Skeletal muscle satellite cell (primary cell): ENCODE data around the gene TOE1.

Experiments
- H3K27me3 ChIP-seq: 2 replicates; pipeline ENCODE4 v1.7.0; 2013; ENCODE audit warnings: low read length; ENCODE audit not compliant: control insufficient read depth, insufficient read depth
- H3K36me3 ChIP-seq: 2 replicates; pipeline ENCODE4 v1.7.0; 2013; ENCODE audit warnings: mild to moderate bottlenecking, control low read depth, low read length; ENCODE audit not compliant: insufficient read depth
- H3K4me1 ChIP-seq: 2 replicates; pipeline ENCODE4 v1.7.0; 2013; ENCODE audit warnings: low read length; ENCODE audit not compliant: control insufficient read depth, insufficient read depth
- H3K4me2 ChIP-seq: 2 replicates; pipeline ENCODE4 v1.7.0; 2013; ENCODE audit warnings: mild to moderate bottlenecking, low read length
- H3K4me3 ChIP-seq: 2 replicates; pipeline ENCODE4 v1.7.0; 2013; ENCODE audit warnings: low read length
- H3K9ac ChIP-seq: 2 replicates; pipeline ENCODE4 v1.7.0; 2013; ENCODE audit warnings: mild to moderate bottlenecking, low read depth, low read length, moderate library complexity
- H3K9me3 ChIP-seq: replicated peaks from 2 replicates; pipeline ENCODE4 v1.7.0; 2013; ENCODE audit warnings: mild to moderate bottlenecking, control low read depth, low read length

The TOE1 gene

DNA sequence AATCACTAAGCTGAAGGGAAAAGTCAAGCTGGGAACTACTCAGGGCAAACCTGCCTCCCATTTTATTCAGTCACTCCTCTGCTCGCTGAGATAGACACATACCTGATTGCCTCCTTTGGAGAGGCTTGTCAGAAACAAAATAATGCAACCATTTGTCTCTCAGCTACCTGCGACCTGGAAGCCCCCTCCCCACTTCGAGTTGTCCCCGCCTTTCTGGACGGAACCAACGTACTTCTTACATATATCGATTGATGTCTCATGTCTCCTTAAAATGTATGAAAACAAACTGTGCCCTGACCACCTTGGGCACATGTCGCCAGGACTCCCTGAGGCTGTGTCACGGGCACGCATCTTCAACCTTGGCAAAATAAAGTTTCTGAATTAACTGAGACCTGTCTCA, 34.7 kb upstream of the TOE1 start:
- Histone ChIP-seq H3K4me1 (peaks cover 13% of the 10 kb centered on the region), H3K27me3 (no peaks in the 10 kb centered on the region), H3K4me3 (no peak overlapping the region), H3K36me3 (no peaks in the 10 kb centered on the region), H3K4me2 (no peak overlapping the region), H3K9ac (no peak overlapping the region), H3K9me3 (no peaks in the 10 kb centered on the region)

DNA sequence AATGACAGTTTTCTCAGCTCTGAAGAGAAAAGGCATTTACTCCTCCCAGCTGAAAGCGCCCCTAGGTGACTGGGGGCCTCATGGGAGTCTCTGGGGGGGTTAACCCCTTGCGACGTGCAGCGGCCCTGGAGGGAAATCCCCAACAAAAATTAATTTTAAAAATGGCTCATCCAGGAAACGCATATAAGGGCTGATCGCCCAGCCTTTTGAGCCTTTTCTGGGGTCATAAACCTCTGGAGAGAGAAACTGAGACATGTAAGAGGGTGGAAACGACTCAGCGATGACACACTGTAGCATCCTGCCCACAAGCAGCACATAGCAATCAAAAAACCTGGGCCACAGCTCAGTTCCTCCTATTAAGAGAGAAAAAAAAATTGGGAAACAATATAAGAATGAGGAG, 33.7 kb upstream of the TOE1 start:
- no peaks in the 10 kb centered on the region for H3K9me3 ChIP-seq
- H3K4me1 ChIP-seq = peaks cover 13% of the 10 kb centered on the region
- no peaks in the 10 kb centered on the region for H3K36me3 ChIP-seq
- H3K9ac ChIP-seq = no peak overlapping the region
- H3K4me3 ChIP-seq = no peak overlapping the region
- H3K27me3 ChIP-seq = no peaks in the 10 kb centered on the region
- no peak overlapping the region for H3K4me2 ChIP-seq

DNA sequence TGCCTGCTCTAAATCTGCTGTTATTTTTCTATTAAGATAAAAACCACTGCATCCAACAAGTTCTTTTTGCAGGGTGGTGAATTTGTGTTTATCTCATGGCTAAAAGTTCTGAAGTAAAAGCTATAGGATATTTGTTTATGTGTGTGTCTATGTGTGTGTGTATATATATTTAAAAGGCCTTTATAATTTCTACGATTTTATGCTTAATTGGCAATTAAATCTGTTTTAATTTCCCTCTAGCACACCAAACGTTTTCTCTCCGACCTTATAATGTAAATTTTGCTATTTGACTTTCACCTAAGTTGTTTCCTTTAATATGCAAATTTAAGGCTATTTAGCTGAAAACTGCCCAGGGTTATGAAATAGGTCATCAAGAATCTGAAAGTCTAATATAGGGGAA, 33.1 kb upstream of the TOE1 start:
- no peaks in the 10 kb centered on the region for H3K9me3 ChIP-seq
- H3K4me2 ChIP-seq = no peak overlapping the region
- no peaks in the 10 kb centered on the region for H3K27me3 ChIP-seq
- no peak overlapping the region for H3K4me3 ChIP-seq
- peaks cover 13% of the 10 kb centered on the region for H3K4me1 ChIP-seq
- H3K36me3 ChIP-seq = no peaks in the 10 kb centered on the region
- H3K9ac ChIP-seq = no peak overlapping the region

DNA sequence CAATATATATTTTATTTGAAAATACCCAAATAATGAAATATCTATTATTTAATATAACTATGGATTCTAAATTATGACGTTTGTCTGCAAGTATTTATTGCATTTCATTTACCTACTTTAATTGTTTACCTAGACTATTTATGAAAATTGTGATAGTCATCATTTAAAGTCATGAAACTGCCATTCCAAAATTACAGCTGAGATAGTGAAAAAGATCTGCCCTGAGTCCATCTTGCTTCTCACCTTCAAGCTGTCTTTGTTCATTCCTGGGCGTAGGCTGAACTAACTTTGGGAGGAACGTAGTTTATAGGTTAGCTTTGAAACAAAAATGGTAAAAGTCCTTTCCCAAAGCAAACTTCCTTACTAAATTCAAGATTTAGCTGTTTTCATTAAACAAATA, 25.7 kb upstream of the TOE1 start:
- Histone ChIP-seq H3K4me1 (no peaks in the 10 kb centered on the region), H3K4me3 (no peak overlapping the region), H3K9ac (no peak overlapping the region), H3K9me3 (no peaks in the 10 kb centered on the region), H3K36me3 (no peaks in the 10 kb centered on the region), H3K4me2 (no peak overlapping the region), H3K27me3 (peaks cover 11% of the 10 kb centered on the region)

DNA sequence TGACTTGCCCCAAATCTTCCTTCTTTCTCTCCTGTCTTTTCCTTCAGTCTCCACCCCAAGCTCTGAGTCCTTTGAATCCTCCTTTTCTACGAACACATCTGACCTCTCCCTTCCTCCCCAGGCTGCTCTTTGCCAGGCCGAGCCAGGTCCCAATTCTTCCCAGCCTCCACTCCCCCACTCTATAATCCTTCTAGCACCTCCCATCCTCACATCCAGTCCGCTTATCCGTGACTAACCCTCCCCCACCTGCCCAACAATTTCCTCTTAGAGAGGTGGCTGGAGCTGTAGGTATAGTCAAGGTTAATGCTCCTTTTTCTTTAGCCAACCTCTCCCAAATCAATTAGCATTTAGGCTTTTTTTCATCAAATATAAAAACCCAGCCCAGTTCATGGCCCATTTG, 22.8 kb upstream of the TOE1 start:
- H3K4me1 ChIP-seq = no peaks in the 10 kb centered on the region

DNA sequence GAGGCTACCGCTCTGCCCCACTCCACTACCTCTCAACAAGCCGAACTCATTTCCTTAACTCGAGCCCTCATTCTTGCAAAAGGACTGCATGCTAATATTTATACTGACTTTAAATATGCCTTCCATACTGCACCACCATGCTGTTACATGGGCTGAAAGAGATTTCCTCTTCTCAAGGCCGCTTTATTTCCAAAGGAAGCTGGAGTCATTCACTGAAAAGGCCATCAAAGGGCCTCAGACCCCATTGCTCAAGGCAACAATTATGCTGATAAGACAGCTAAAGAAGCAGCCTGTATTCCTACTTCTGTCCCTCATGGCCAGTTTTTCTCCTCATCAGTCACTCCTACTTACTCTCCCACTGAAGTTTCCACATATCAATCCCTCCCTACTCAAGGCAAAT, 20.2 kb upstream of the TOE1 start:
- no peaks in the 10 kb centered on the region for H3K9me3 ChIP-seq
- no peaks in the 10 kb centered on the region for H3K4me1 ChIP-seq
- no peak overlapping the region for H3K4me2 ChIP-seq
- H3K4me3 ChIP-seq = no peak overlapping the region
- no peaks in the 10 kb centered on the region for H3K36me3 ChIP-seq
- no peak overlapping the region for H3K9ac ChIP-seq
- H3K27me3 ChIP-seq = peaks cover 11% of the 10 kb centered on the region

More for the DNA sequence above, 22.8 kb upstream of the TOE1 start:
- Histone ChIP-seq H3K4me3 (no peak overlapping the region), H3K4me2 (no peak overlapping the region), H3K27me3 (peaks cover 11% of the 10 kb centered on the region), H3K9me3 (no peaks in the 10 kb centered on the region), H3K9ac (no peak overlapping the region), H3K36me3 (no peaks in the 10 kb centered on the region)

DNA sequence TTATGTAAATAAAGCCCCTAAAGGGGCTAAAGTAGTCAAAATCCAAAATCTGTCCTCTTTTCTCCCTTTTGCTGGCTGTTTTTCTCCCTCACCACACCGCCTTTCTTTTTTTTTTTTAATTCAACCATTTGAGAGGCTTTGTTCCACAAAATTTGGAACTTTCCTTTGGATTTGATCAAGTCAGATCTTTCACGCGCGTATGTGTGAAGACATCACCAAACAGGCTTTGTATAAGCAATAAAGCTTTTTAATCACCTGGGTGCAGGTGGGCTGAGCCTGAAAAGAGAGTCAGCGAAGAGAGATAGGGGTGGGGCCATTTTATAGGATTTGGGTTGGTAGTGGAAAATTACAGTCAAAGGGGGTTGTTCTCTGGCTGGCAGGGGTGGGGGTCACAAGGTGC, 18.5 kb upstream of the TOE1 start:
- Histone ChIP-seq H3K9me3 (no peaks in the 10 kb centered on the region), H3K36me3 (no peaks in the 10 kb centered on the region), H3K27me3 (peaks cover 8% of the 10 kb centered on the region), H3K9ac (no peak overlapping the region), H3K4me2 (no peak overlapping the region), H3K4me1 (peaks cover 2% of the 10 kb centered on the region), H3K4me3 (no peak overlapping the region)

DNA sequence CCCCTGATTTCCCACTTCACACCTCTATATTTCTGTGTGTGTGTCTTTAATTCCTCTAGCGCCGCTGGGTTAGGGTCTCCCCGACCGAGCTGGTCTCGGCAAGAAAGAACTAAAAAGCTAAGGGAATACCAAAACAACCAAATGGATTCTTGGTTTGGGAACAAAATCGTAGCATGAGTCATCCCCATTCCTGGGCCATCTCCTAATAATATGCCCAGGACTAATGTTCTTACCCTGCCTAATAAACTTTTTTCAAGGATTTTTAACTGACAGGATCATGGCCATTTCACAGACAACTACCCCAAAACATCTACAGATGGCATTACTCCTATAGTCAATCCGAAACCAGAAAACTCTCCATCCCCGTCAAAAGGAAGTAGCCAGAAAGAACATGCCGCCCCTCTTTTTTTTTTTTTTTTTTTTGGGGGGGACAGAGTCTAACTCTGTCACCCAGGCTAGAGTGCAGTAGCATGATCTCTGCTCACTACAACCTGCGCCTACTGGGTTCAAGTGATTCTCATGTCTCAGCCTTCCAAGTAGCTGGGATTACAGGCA, 17.4 kb upstream of the TOE1 start:
- Histone ChIP-seq H3K4me2 (no peak overlapping the region), H3K4me1 (peaks cover 13% of the 10 kb centered on the region), H3K9ac (no peak overlapping the region), H3K27me3 (peaks cover 7% of the 10 kb centered on the region), H3K36me3 (no peaks in the 10 kb centered on the region), H3K4me3 (no peak overlapping the region), H3K9me3 (no peaks in the 10 kb centered on the region)

DNA sequence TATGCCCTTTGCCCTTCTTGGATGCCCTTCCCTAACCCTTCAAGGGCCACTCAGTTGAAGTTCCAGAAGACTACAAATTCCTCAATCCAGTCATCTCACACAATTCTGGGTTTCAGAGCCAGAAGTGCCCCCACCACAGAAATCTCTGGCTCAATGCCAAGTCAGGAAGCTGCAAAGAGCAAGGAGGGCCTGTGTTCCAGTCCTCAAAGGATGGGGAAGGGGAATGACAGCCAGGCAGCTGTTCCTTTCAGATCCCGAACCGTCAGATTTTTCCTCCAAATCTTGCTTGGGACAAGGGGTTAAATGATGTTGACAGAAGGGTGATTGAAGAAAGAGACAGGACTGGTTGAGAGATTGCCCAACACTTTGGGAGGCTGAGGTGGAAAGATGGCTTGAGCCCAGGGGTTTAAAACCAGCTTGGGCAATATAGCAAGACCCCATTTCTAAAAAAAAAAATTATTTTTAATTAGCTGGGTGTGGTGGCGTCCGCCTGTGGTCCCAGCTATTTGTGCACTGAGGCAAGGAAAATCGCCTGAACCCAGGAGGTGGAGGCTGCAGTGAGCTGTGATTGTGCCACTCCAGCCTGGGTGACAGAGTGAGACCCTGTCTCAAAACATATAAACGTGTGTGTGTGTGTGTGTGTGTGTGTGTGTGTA, 14.0 kb upstream of the TOE1 start:
- Histone ChIP-seq H3K4me3 (peak overlapping the region; percentile 78), H3K9ac (no peak overlapping the region)

DNA sequence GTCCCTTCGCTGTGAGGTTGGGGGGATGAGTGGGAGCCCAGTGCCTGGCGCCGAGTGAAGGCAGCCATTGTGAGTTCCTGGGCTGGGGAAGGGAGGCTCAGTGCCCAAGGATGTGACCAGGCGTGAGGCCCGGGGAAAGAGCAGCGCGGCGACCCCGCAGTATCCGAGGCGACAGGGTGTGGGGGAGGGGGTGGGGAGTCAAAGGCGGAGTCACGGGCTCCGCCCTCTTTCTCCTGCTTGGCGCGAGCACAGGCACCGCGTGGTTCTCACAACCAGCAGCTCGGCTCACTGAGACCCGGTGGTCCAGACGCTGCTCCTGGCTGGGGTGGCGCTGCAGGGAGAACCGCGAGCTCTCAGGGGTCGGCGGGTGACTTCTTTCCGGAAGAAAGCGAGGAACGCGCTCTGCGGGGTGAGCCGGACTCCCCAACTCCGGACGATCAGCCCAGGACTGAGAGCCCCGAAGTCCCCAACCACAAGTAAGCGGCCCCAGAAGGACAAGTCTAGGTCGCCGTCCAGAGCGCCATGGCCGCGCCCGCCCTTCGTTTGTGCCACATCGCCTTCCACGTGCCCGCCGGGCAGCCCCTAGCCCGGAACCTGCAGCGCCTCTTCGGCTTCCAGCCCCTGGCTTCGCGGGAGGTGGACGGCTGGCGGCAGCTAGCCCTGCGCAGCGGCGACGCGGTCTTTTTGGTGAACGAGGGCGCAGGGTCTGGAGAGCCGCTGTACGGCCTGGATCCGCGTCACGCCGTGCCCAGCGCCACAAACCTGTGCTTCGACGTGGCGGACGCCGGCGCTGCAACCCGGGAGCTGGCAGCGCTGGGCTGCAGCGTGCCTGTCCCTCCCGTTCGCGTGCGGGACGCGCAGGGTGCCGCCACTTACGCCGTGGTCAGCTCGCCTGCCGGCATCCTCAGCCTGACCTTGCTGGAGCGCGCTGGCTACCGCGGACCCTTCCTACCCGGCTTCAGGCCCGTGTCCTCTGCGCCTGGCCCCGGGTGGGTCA, 13.0 kb upstream of the TOE1 start, which contains the start of gene HPDL:
Gene HPDL (plus strand): TSS at position 269 of the 997 bp plus-strand sequence. CDS start 254 bp downstream, at position 523.
- no peaks in the 10 kb centered on the region for H3K9me3 ChIP-seq
- H3K4me3 ChIP-seq = peak within 1 kb of the TSS; percentile 78
- H3K4me1 ChIP-seq = peaks cover 13% of the 10 kb centered on the region
- peaks cover 13% of the 10 kb centered on the region for H3K36me3 ChIP-seq
- H3K4me2 ChIP-seq = peak within 1 kb of the TSS; percentile 97
- H3K9ac ChIP-seq = peak within 1 kb of the TSS; percentile 65
- no peaks in the 10 kb centered on the region for H3K27me3 ChIP-seq

More for the DNA sequence above, 14.0 kb upstream of the TOE1 start:
- peaks cover 13% of the 10 kb centered on the region for H3K4me1 ChIP-seq
- no peaks in the 10 kb centered on the region for H3K27me3 ChIP-seq
- H3K36me3 ChIP-seq = peaks cover 3% of the 10 kb centered on the region
- H3K4me2 ChIP-seq = peak overlapping the region; percentile 97
- H3K9me3 ChIP-seq = no peaks in the 10 kb centered on the region

DNA sequence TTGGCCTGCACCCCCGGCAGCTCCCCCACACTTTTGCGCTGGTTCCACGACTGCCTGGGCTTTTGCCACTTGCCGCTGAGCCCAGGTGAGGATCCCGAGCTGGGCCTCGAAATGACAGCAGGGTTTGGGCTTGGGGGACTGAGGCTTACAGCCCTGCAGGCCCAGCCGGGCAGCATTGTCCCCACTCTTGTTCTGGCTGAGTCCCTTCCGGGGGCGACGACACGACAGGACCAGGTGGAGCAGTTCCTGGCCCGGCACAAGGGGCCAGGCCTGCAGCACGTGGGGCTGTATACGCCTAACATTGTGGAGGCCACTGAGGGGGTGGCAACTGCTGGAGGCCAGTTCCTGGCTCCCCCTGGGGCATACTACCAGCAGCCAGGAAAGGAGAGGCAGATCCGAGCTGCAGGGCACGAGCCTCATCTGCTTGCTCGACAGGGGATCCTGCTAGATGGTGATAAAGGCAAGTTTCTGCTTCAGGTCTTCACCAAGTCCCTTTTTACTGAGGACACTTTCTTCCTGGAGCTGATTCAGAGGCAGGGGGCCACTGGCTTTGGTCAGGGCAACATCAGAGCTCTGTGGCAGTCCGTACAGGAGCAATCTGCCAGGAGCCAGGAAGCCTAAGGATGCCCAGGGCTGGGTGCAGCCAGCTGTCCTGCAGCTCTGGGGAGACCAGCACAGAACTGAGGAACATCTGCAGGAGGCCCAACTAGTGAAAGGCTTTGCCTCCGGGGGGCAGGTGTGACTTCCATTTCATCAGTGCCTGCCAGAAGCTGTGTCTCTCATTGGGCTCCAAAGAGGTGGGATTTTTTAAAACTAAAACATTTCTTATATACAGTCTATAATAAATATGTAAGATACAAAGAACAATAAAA, 12.1 kb upstream of the TOE1 start:
- peaks cover 13% of the 10 kb centered on the region for H3K4me1 ChIP-seq
- peak overlapping the region; percentile 97 for H3K4me2 ChIP-seq
- no peaks in the 10 kb centered on the region for H3K9me3 ChIP-seq
- peaks cover 13% of the 10 kb centered on the region for H3K36me3 ChIP-seq
- no peaks in the 10 kb centered on the region for H3K27me3 ChIP-seq
- no peak overlapping the region for H3K9ac ChIP-seq
- H3K4me3 ChIP-seq = no peak overlapping the region
